HG03439 (cell line): ENCODE data around the gene FAAP20.

Source experiments
- ATAC-seq: cut with Tn5 transposase; IDR thresholded peaks from one replicate; pipeline ENCODE4 v1.9.1; 2021; ENCODE audit warnings: mild to moderate bottlenecking, moderate library complexity; ENCODE audit not compliant: unreplicated experiment

Gene FAAP20

GRCh38 chr1:2194319-2194897 is at the start of gene FAAP20:
TSS of gene FAAP20 (minus strand) at chr1:2194772. CDS start at chr1:2194749, 23 bp downstream.
- peak; percentile 43 for ATAC-seq

GRCh38 chr1:2242814-2243725 is 48.5 kb upstream of the FAAP20 start:
- no peak for ATAC-seq

GRCh38 chr1:2241820-2242219 is 47.2 kb upstream of the FAAP20 start:
- no peak for ATAC-seq

- ATAC-seq = no peak
Measured at GRCh38 chr1:2240270-2241156, 45.9 kb upstream of the FAAP20 start.

GRCh38 chr1:2239384-2239985 is 44.9 kb upstream of the FAAP20 start:
- ATAC-seq = no peak

- ATAC-seq = no peak
Measured at GRCh38 chr1:2239013-2239370, 44.4 kb upstream of the FAAP20 start.

- no peak for ATAC-seq
Measured at GRCh38 chr1:2238361-2239012, 43.9 kb upstream of the FAAP20 start.

- no peak for ATAC-seq
Measured at GRCh38 chr1:2237773-2238172, 43.2 kb upstream of the FAAP20 start.

GRCh38 chr1:2236695-2237677 is 42.4 kb upstream of the FAAP20 start:
- ATAC-seq = no peak

- ATAC-seq = no peak
Measured at GRCh38 chr1:2235300-2235998, 40.9 kb upstream of the FAAP20 start.

- no peak for ATAC-seq
Measured at GRCh38 chr1:2234762-2235113, 40.2 kb upstream of the FAAP20 start.

- no peak for ATAC-seq
Measured at GRCh38 chr1:2233997-2234761, 39.6 kb upstream of the FAAP20 start.

- ATAC-seq = no peak
Measured at GRCh38 chr1:2233468-2233867, 38.9 kb upstream of the FAAP20 start.

GRCh38 chr1:2232916-2233438 is 38.4 kb upstream of the FAAP20 start:
- no peak for ATAC-seq

GRCh38 chr1:2232255-2232915 is 37.8 kb upstream of the FAAP20 start:
- no peak for ATAC-seq

- no peak for ATAC-seq
Measured at GRCh38 chr1:2231532-2232254, 37.1 kb upstream of the FAAP20 start.
